Measurements from ENCODE around the gene SEMA3B.

SEMA3B gene

GRCh38 chr3:50292159-50293078 is 23.5 kb downstream of the SEMA3B start, which contains the start of gene IFRD2:
TSS of gene IFRD2 (minus strand) at chr3:50292429. CDS start at chr3:50292274, 155 bp downstream.
- H3K4me3 ChIP-seq (ENCODE audit: low read depth, low read length) = peak within 1 kb of the TSS; percentile 90
- TF ChIP-seq CTCF (IDR thresholded peaks at IDR 0.05; ENCODE audit: low read depth, low read length) = no peak

GRCh38 chr3:50293079-50293801 is 24.3 kb downstream of the SEMA3B start:
- no peak overlapping the region for H3K4me3 ChIP-seq (ENCODE audit: low read depth, low read length)

GRCh38 chr3:50294089-50294488 is 25.1 kb downstream of the SEMA3B start:
- no peak for TF ChIP-seq CTCF (IDR thresholded peaks at IDR 0.05; ENCODE audit: low read depth, low read length)

More at GRCh38 chr3:50293079-50293801, 24.3 kb downstream of the SEMA3B start:
- no peak for TF ChIP-seq CTCF (IDR thresholded peaks at IDR 0.05; ENCODE audit: low read depth, low read length)

GRCh38 chr3:50294492-50295403 is 25.8 kb downstream of the SEMA3B start:
- TF ChIP-seq CTCF (IDR thresholded peaks at IDR 0.05; ENCODE audit: low read depth, low read length) = no peak
- H3K4me3 ChIP-seq (ENCODE audit: low read depth, low read length) = no peak overlapping the region

More at GRCh38 chr3:50294089-50294488, 25.1 kb downstream of the SEMA3B start:
- no peak overlapping the region for H3K4me3 ChIP-seq (ENCODE audit: low read depth, low read length)

GRCh38 chr3:50295553-50296431 is 26.8 kb downstream of the SEMA3B start:
- no peak overlapping the region for H3K4me3 ChIP-seq (ENCODE audit: low read depth, low read length)
- TF ChIP-seq CTCF (IDR thresholded peaks at IDR 0.05; ENCODE audit: low read depth, low read length) = no peak

- TF ChIP-seq CTCF (IDR thresholded peaks at IDR 0.05; ENCODE audit: low read depth, low read length) = no peak
- H3K4me3 ChIP-seq (ENCODE audit: low read depth, low read length) = no peak overlapping the region
These were observed 27.9 kb downstream of the SEMA3B start for GRCh38 chr3:50296721-50297383.

Data from WI38 (cell line).